Thyroid gland (tissue), 4 donors: ENCODE results near the gene STT3B. TPM values are rescaled to one million over a fixed set of nuclear protein-coding genes. Genes with fewer than 3 reads are reported as not detected.
"Not testable (repeated sequence)": the region's sequence is repeated elsewhere in the genome, so short reads cannot be mapped to it uniquely, and the experiment has no call there.

Experiments
- DNase-seq, 2 donors: peaks; one replicate each; pipeline ENCODE4 v3.0.0-alpha.2; 2019
- H3K27ac ChIP-seq, 3 donors: fragments of 200-600 bp; sonication (generic); 1 replicate in 2 of 3; 2 replicates in 1 of 3; pipeline ENCODE4 v1.5.1; 2016 to 2019; ENCODE audit warnings: mild to moderate bottlenecking in 1 of 3, moderate library complexity in 1 of 3
- H3K27me3 ChIP-seq: fragments of 200-600 bp; sonication (generic); one replicate; pipeline ENCODE4 v1.5.1; 2019
- H3K36me3 ChIP-seq, 2 donors: fragments of 200-600 bp; sonication (generic); one replicate each; pipeline ENCODE4 v1.5.1; 2016 to 2019
- H3K4me1 ChIP-seq, 2 donors: fragments of 200-600 bp; sonication (generic); one replicate each; pipeline ENCODE4 v1.5.1; 2017 to 2019
- H3K4me3 ChIP-seq, 3 donors: fragments of 200-600 bp; sonication (generic); replicated peaks in 1 of 3; 1 replicate in 2 of 3; 2 replicates in 1 of 3; pipeline ENCODE4 v1.5.1; 2016; ENCODE audit warnings: mild to moderate bottlenecking in 1 of 3
- H3K9me3 ChIP-seq: fragments of 200-600 bp; sonication (generic); one replicate; pipeline ENCODE4 v1.5.1; 2017
- POLR2A ChIP-seq, 2 donors: fragments of 450-650 bp; IDR thresholded peaks; one replicate each; pipeline ENCODE4 v1.6.1; 2017; ENCODE audit warnings: antibody characterized with exemption in 2 of 2, mild to moderate bottlenecking in 2 of 2, moderate library complexity in 1 of 2
- WGBS, 2 donors: methylation state at CpG; one replicate each; pipeline ENCODE4 v1.1.5; 2017; 5-methylcytosine and 5-hydroxymethylcytosine counted together
- intact Hi-C: fragments of 100-400 bp; cut with DNase I; formaldehyde crosslinking; loops from one replicate; pipeline ENCODE4 v1.15.1; 2023
- total RNA-seq, 4 donors: library from RNA; depleted of rRNA; stranded (reverse); fragments of >200 nt; gene quantifications; one replicate each; pipeline ENCODE4 v1.2.3, GENCODE V29; 2016
- TF ChIP-seq, protein P1 (sequence below), 6 experiments: fragments of 200-600 bp in 3 of 6; fragments of 450-650 bp in 3 of 6; sonication (generic) in 3 of 6; IDR thresholded peaks; one replicate each; pipeline ENCODE4 v1.5.1; 2016 to 2019; ENCODE audit warnings: antibody characterized with exemption in 6 of 6, mild to moderate bottlenecking in 2 of 6, inconsistent platforms in 1 of 6, moderate library complexity in 1 of 6

STT3B gene
- total RNA-seq, 4 donors from 2014 or later, result 111 to 172 (median 150) TPM

DNA sequence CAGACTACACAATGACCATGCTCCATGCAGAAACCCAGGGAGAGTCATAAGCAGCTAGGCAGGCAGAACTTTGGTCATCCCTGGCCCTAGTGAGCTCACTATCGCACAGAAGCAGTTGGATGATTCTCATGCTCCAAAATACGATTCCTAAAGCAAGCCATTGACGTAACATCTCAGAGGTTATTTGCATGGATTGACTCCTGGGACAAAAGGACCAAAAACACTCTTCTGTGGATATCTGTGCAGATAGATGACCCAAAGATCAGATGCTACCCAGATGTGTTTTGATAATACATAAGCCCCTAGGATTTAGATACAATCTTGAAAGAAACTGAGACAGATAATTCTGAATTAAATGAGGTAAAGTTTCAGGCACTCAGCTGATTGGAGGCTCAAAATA, 33.4 kb upstream of the STT3B start:
- DNase-seq, result no peak
- H3K36me3 ChIP-seq, result no peaks in the 10 kb centered on the region
- H3K9me3 ChIP-seq, result no peaks in the 10 kb centered on the region
- no peak overlapping the region for H3K4me3 ChIP-seq
- H3K27me3 ChIP-seq, result no peaks in the 10 kb centered on the region
- TF ChIP-seq, protein P1, sequence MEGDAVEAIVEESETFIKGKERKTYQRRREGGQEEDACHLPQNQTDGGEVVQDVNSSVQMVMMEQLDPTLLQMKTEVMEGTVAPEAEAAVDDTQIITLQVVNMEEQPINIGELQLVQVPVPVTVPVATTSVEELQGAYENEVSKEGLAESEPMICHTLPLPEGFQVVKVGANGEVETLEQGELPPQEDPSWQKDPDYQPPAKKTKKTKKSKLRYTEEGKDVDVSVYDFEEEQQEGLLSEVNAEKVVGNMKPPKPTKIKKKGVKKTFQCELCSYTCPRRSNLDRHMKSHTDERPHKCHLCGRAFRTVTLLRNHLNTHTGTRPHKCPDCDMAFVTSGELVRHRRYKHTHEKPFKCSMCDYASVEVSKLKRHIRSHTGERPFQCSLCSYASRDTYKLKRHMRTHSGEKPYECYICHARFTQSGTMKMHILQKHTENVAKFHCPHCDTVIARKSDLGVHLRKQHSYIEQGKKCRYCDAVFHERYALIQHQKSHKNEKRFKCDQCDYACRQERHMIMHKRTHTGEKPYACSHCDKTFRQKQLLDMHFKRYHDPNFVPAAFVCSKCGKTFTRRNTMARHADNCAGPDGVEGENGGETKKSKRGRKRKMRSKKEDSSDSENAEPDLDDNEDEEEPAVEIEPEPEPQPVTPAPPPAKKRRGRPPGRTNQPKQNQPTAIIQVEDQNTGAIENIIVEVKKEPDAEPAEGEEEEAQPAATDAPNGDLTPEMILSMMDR (IDR thresholded peaks at IDR 0.05), result no peak
- no peak for TF ChIP-seq POLR2A (IDR thresholded peaks at IDR 0.05)
- H3K4me1 ChIP-seq, result no peaks in the 10 kb centered on the region
- H3K27ac ChIP-seq, result no peak overlapping the region
- WGBS, 2 donors, result 80 to 93% methylated on average over 3 of the region's 3 CpGs
- intact Hi-C loops, result no loop called here

DNA sequence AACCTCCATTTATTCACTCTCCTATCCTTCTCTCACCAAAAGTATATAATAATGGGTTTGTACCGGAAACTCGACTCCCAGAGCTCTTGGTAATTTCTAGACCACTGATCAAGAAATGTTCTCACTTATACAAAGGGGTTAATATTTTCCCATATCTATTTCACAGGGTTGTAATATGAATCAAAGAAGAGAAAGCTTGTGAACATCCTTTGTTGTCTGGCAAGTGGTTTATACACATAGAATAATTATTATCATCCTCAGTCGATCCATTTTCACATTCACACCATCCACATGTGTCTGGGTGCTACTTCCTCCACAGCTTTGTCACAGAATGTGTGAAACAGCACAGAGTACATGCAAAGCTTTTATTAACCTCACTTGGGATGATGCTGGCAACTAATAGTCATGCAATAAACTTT, 29.9 kb upstream of the STT3B start:
- no peaks in the 10 kb centered on the region for H3K9me3 ChIP-seq
- no peaks in the 10 kb centered on the region for H3K4me1 ChIP-seq
- WGBS, 2 donors, result 86 to 91% methylated on average over 3 of the region's 3 CpGs
- TF ChIP-seq, protein P1 (IDR thresholded peaks at IDR 0.05), result no peak
- no peak for TF ChIP-seq POLR2A (IDR thresholded peaks at IDR 0.05)
- intact Hi-C loops, result no loop called here
- no peak for DNase-seq
- H3K4me3 ChIP-seq, result no peak overlapping the region
- H3K27ac ChIP-seq, result no peak overlapping the region
- H3K36me3 ChIP-seq, result no peaks in the 10 kb centered on the region
- no peaks in the 10 kb centered on the region for H3K27me3 ChIP-seq

DNA sequence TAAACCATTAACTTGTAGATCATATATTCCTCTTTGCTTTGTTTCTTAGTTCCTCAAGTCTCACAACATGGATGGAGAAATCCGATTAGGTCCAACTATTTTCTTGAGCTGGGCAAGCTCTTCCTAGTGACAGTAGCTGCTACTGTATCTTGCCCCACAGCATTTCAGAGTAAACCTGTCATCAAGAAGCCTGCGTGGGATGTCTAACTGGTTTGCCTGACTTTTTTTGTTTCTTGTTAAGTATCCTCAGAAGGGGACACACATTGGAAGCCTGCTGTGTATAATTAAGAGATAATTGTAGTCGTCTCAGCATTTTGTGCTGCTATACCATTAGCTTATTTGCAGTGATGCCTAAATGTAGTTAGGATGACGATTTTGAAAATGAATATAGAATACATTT, 29.3 kb upstream of the STT3B start:
- Histone ChIP-seq H3K27ac (no peak overlapping the region), H3K9me3 (no peaks in the 10 kb centered on the region), H3K4me3 (no peak overlapping the region), H3K36me3 (no peaks in the 10 kb centered on the region), H3K4me1 (no peaks in the 10 kb centered on the region), H3K27me3 (no peaks in the 10 kb centered on the region)
- DNase-seq, result no peak
- WGBS, 2 donors, result 65 to 69% methylated on average over 4 of the region's 4 CpGs
- intact Hi-C loops, result no loop called here
- TF ChIP-seq POLR2A (IDR thresholded peaks at IDR 0.05), result no peak
- TF ChIP-seq, protein P1 (IDR thresholded peaks at IDR 0.05), result no peak

DNA sequence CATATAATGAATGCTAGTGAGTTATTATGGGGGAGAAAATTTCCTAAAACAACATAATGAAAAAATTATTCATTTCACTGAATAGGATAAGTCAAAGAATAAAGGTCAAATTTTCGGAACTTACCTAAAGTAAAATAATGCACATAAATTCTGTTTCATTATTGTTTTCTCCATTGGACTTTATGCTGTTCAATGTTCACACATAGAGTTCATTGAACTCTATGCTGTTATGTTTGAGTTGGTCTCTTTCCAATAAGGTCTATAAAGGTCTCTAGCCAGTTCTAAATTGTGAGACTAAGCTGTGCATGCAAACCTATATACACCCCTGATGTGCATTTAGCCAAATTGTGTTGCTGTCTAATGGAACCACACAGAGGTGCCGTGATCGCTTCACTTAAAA, 28.5 kb upstream of the STT3B start:
- DNase-seq, result no peak
- WGBS, 2 donors, result 94 to 98% methylated on average over 3 of the region's 3 CpGs
- no peaks in the 10 kb centered on the region for H3K9me3 ChIP-seq
- no peak overlapping the region for H3K4me3 ChIP-seq
- no peaks in the 10 kb centered on the region for H3K27me3 ChIP-seq
- intact Hi-C loops, result no loop called here
- no peak for TF ChIP-seq POLR2A (IDR thresholded peaks at IDR 0.05)
- TF ChIP-seq, protein P1 (IDR thresholded peaks at IDR 0.05), result no peak
- no peaks in the 10 kb centered on the region for H3K36me3 ChIP-seq
- no peaks in the 10 kb centered on the region for H3K4me1 ChIP-seq
- no peak overlapping the region for H3K27ac ChIP-seq

DNA sequence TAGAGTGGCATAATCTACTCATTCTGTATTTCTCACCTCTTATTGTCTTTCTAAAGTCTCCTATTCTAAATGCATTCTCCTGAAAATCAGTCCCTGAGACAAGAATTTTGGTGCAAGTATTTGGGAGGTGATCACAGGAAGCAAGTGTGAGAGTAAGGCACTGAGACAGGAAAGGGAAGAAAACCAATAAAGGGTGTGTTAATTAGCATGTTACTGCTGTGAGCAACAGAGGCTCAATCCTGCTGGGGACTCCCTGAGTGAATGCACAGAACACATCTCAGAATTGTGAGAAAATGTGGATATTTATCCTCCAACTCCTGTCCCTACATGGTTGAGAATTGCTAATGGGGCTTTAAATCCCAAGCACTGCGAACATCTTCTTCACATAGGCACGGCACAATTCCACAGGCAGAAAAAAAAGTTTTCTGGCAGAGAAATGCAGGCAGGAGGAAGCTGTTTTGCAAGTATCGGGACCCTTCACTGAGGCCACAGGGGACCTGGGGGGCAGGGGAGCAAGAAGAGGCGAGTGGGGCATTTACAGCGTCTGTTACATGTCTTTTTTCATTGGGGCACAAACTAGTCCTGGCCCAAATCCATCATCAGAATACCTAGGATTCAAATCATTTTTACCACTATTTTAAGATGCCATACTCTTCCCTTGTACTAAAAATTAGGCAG, 27.2 kb upstream of the STT3B start:
- no peak for DNase-seq
- Histone ChIP-seq H3K9me3 (no peaks in the 10 kb centered on the region), H3K4me1 (no peaks in the 10 kb centered on the region), H3K4me3 (no peak overlapping the region), H3K27ac (no peak overlapping the region), H3K36me3 (no peaks in the 10 kb centered on the region), H3K27me3 (no peaks in the 10 kb centered on the region)
- intact Hi-C loops, result no loop called here
- TF ChIP-seq, protein P1 (IDR thresholded peaks at IDR 0.05), result no peak
- TF ChIP-seq POLR2A (IDR thresholded peaks at IDR 0.05), result no peak
- WGBS, 2 donors, result 41 to 55% methylated on average over 5 of the region's 5 CpGs

DNA sequence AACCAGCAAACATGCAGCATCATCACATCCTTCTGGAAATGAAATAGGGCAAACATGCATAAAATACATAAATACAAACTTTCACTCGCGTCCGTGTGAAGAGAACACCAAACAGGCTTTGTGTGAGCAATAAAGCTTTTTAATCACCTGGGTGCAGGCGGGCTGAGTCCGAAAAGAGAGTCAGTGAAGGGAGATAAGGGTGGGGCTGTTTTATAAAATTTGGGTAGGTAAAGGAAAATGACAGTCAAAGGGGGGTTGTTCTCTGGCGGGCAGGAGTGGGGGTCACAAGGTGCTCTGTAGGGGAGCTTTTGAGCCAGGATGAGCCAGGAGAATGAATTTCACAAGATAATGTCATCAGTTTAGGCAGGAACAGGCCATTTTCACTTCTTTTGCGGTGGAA, 26.2 kb upstream of the STT3B start:
- H3K4me1 ChIP-seq, H3K9me3 ChIP-seq, H3K27me3 ChIP-seq, DNase-seq, H3K4me3 ChIP-seq, H3K27ac ChIP-seq, H3K36me3 ChIP-seq, intact Hi-C loops: not testable (repeated sequence)
- 88 to 89% methylated on average over 7 of the region's 7 CpGs for WGBS, 2 donors
